Prostate gland (tissue), 2 donors: ENCODE measurements around the gene RNF114.

Experiments
- CTCF ChIP-seq, 4 experiments: fragments of 200-600 bp in 2 of 4; fragments of 450-650 bp in 2 of 4; sonication (generic) in 2 of 4; IDR thresholded peaks; 1 replicate in 3 of 4; 2 replicates in 1 of 4; pipeline ENCODE4 v1.5.1; 2016 to 2019; ENCODE audit warnings: antibody characterized with exemption in 4 of 4, mild to moderate bottlenecking in 2 of 4, moderate library complexity in 2 of 4
- POLR2AphosphoS5 ChIP-seq: sonication (generic); formaldehyde crosslinking; IDR thresholded peaks from one replicate; pipeline ENCODE4 v1.6.1; 2017; ENCODE audit warnings: antibody characterized with exemption

DNA sequence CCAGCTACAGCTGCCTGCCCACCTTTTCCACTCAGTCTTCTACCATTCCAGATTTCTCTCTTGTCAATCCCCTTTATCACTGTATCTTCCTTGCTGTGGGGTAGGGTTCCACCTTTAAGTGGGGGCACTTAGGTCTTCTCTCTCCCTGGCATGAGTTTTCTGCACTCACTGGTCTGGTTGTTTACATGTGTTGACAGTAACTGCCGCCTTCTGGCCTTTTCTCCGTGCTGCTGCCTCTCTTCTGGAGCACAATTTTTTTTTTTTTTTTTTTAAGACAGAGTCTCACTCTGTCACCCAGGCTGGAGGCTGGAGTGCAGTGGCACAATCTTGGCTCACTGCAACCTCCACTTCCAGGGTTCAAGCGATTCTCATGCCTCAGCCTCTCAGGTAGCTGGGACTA, 12.0 kb downstream of the RNF114 start:
- TF ChIP-seq POLR2AphosphoS5, result no peak
- TF ChIP-seq CTCF (IDR thresholded peaks at IDR 0.05), result no peak
